ENCODE data around the gene ZNF462. TPM values are rescaled to one million over a fixed set of nuclear protein-coding genes. Genes with fewer than 3 reads are reported as not detected.
"Not testable (repeated sequence)": the region's sequence is repeated elsewhere in the genome, so short reads cannot be mapped to it uniquely, and the experiment has no call there.

The ZNF462 gene
- total RNA-seq, 1 donor from 2014 or later, result 28.5 TPM

DNA sequence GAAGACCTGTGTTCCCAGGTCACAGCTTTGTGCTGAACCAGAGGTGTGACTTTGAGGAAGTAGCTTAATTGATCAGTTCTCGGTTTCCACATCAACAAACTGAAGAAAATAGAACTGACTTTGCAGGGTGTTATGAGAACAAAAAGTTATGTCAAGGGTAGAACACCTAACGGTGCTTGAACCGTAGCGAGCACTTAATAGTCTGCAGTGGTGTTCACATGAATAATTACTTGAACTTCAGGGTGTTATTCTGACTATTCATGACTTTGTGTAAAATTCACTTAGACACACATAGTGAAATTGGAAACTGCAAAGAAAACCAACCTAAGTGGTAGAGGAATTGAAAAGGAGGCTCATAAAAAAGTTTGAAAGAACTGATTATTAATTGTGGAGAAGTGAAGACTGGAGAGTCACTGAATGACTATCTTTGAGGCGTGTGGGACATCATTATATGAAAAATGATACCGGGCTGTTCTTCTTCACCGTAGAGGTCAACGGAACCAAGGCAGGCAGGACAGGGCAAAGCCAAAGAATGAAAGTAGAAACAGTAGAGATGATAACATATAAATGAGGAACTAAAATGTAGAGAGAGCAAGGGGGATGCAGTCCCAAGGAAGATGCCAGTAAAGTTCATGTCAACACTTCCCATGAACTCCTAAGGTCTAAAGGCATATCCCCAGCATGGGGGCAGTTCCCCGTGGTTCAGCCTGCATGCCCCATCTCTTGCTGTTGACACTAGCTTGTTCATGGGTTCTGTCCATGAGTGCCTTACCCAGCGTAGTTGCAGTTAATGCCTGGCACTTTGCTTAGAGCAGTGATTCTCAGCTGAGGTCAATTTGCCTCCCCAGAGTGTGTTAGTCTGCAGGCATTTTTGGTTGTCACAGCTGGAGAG is 118.7 kb downstream of the ZNF462 start:
- intact Hi-C loops (cut with DNase I), result no loop called here
- H3K9me3 ChIP-seq, result no peaks in the 10 kb centered on the region
- no peak for DNase-seq (ENCODE audit: extremely low spot score in 2 of 2)
- H3K27ac ChIP-seq, result no peak overlapping the region
- no peaks in the 10 kb centered on the region for H3K27me3 ChIP-seq
- peaks cover 0 to 39% of the 10 kb centered on the region in 2 donors for H3K36me3 ChIP-seq
- no peaks in the 10 kb centered on the region for H3K4me1 ChIP-seq
- TF ChIP-seq, protein P1, sequence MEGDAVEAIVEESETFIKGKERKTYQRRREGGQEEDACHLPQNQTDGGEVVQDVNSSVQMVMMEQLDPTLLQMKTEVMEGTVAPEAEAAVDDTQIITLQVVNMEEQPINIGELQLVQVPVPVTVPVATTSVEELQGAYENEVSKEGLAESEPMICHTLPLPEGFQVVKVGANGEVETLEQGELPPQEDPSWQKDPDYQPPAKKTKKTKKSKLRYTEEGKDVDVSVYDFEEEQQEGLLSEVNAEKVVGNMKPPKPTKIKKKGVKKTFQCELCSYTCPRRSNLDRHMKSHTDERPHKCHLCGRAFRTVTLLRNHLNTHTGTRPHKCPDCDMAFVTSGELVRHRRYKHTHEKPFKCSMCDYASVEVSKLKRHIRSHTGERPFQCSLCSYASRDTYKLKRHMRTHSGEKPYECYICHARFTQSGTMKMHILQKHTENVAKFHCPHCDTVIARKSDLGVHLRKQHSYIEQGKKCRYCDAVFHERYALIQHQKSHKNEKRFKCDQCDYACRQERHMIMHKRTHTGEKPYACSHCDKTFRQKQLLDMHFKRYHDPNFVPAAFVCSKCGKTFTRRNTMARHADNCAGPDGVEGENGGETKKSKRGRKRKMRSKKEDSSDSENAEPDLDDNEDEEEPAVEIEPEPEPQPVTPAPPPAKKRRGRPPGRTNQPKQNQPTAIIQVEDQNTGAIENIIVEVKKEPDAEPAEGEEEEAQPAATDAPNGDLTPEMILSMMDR (IDR thresholded peaks at IDR 0.05), result no peak
- no peak for TF ChIP-seq POLR2AphosphoS5 (IDR thresholded peaks at IDR 0.05; ENCODE audit: insufficient read depth in 1 of 2, low read depth in 1 of 2)
- TF ChIP-seq POLR2A (IDR thresholded peaks at IDR 0.05), result no peak
- H3K4me3 ChIP-seq, result no peak overlapping the region

DNA sequence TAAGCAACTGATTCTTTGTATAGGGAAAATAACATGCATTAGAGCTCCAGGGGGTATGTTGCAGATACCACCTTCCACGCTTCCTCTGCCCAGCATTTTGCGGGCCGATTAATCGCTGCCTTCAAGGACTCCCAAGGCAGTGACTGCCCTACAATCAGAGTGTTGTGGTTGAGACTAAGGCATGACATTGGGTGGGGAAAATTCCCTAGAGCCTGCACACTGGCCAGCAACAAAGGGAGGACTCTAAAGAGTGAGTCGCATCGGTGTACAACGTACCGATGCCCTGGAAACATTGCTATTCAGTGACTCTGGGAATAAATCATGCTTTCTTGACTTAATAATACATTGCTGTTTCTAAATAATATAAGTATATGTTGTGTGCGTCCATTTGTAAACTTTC is 119.7 kb downstream of the ZNF462 start:
- peaks cover 0 to 42% of the 10 kb centered on the region in 2 donors for H3K36me3 ChIP-seq
- H3K27ac ChIP-seq, result no peak overlapping the region
- H3K9me3 ChIP-seq, result no peaks in the 10 kb centered on the region
- intact Hi-C loops (cut with DNase I), result no loop called here
- H3K4me3 ChIP-seq, result no peak overlapping the region
- H3K27me3 ChIP-seq, result no peaks in the 10 kb centered on the region
- TF ChIP-seq POLR2AphosphoS5 (IDR thresholded peaks at IDR 0.05; ENCODE audit: insufficient read depth in 1 of 2, low read depth in 1 of 2) (no peak), POLR2A (IDR thresholded peaks at IDR 0.05) (no peak)
- TF ChIP-seq, protein P1 (IDR thresholded peaks at IDR 0.05), result no peak
- H3K4me1 ChIP-seq, result no peaks in the 10 kb centered on the region
- DNase-seq (ENCODE audit: extremely low spot score in 2 of 2), result no peak

DNA sequence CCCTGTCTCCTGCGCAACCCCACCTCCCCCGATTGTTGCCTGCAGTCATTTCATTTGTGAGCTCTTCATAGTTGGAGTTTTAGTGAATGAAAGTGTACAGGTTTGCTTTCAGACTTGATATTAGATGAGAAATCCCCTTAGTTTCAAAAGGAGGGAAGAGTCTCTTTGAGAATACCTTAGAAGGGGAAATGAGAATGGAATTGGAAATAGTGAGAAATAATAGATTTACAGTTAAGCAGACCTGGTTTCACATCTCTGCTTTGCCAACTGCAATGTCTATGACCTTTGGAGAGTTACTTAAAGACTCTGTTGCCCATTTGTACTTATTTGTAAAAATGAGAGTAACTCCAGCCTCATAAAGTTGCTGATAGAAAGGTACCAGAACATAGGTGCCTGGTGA is 120.4 kb downstream of the ZNF462 start:
- Histone ChIP-seq H3K27ac (no peak overlapping the region), H3K27me3 (no peaks in the 10 kb centered on the region), H3K4me3 (no peak overlapping the region), H3K36me3 (peaks cover 0 to 47% of the 10 kb centered on the region in 2 donors), H3K9me3 (no peaks in the 10 kb centered on the region), H3K4me1 (no peaks in the 10 kb centered on the region)
- DNase-seq (ENCODE audit: extremely low spot score in 2 of 2), result no peak
- intact Hi-C loops (cut with DNase I), result no loop called here
- TF ChIP-seq POLR2AphosphoS5 (IDR thresholded peaks at IDR 0.05; ENCODE audit: insufficient read depth in 1 of 2, low read depth in 1 of 2), result no peak

DNA sequence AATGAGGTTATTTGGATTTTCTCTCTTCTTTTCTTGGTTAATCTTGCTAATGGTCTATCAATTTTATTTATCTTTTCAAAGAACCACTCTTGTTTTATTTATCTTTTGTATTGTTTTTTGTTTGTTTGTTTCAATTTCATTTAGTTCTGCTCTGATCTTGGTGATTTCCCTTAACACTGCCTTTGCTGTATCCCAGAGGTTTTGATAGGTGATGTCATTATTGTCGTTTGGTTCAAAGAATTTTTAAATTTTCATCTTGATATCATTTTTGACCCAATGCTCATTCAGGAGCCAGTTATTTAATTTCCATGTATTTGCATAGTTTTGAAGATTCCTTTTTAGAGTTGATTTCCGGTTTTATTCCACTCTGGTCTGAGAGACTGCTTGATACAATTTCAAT is 126.9 kb downstream of the ZNF462 start:
- H3K9me3 ChIP-seq; H3K27me3 ChIP-seq; intact Hi-C loops (cut with DNase I); H3K27ac ChIP-seq; DNase-seq (ENCODE audit: extremely low spot score in 2 of 2); H3K4me3 ChIP-seq; H3K4me1 ChIP-seq: not testable (repeated sequence)
- peaks cover 0 to 22% of the 10 kb centered on the region in 2 donors for H3K36me3 ChIP-seq

DNA sequence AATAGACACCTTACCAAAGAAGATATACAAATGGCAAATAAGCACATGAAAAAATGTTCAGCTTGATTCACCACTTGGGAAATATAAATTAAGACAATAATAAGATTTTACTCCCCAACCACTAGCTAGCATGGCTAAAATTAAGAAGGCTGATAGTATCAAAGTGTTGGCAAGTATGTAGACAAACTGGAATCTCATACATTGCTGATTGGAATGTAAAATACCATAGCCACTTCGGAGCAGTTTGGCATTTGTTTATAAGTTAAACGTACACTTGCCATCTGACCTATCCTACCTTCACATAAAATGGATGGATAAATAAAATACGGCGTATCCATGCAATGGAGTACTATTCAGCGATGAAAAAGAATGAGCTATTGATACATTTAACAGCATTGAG is 129.2 kb downstream of the ZNF462 start:
- TF ChIP-seq POLR2AphosphoS5 (IDR thresholded peaks at IDR 0.05; ENCODE audit: insufficient read depth in 1 of 2, low read depth in 1 of 2) (no peak), POLR2A (IDR thresholded peaks at IDR 0.05) (no peak)
- H3K9me3 ChIP-seq, result no peaks in the 10 kb centered on the region
- peaks cover 0 to 13% of the 10 kb centered on the region in 2 donors for H3K36me3 ChIP-seq
- intact Hi-C loops (cut with DNase I), result no loop called here
- no peak overlapping the region for H3K27ac ChIP-seq
- DNase-seq (ENCODE audit: extremely low spot score in 2 of 2), result no peak
- H3K4me1 ChIP-seq, result no peaks in the 10 kb centered on the region
- H3K27me3 ChIP-seq, result no peaks in the 10 kb centered on the region
- no peak overlapping the region for H3K4me3 ChIP-seq

DNA sequence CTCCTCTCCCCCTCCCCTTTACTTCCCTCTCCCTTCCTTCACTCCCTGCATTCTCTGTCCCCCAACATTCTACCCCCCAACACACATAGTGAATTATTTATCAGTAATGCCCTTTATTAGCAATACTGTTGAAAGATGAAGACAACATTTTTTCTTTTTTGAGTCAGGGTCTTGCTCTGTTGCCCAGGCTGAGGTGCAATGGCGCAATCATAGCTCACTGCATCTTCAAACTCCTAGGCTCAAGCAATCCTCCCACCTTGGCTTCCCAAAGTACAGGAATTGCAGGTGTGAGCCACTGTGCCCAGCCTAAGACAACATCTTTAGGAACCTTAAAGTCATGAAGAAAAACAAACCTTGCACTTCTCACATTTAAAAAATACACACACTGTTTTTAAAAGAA is 130.6 kb downstream of the ZNF462 start:
- TF ChIP-seq POLR2AphosphoS5 (IDR thresholded peaks at IDR 0.05; ENCODE audit: insufficient read depth in 1 of 2, low read depth in 1 of 2), result no peak
- no peak for TF ChIP-seq POLR2A (IDR thresholded peaks at IDR 0.05)
- TF ChIP-seq, protein P1 (IDR thresholded peaks at IDR 0.05), result no peak
- Histone ChIP-seq H3K4me1 (no peaks in the 10 kb centered on the region), H3K27me3 (no peaks in the 10 kb centered on the region), H3K36me3 (peaks cover 0 to 4% of the 10 kb centered on the region in 2 donors), H3K4me3 (no peak overlapping the region), H3K27ac (no peak overlapping the region), H3K9me3 (no peaks in the 10 kb centered on the region)
- no peak for DNase-seq (ENCODE audit: extremely low spot score in 2 of 2)
- intact Hi-C loops (cut with DNase I), result no loop called here

Data from vagina (tissue), 2 donors.